ENCODE results near the gene CYP3A4. TPM values are rescaled to one million over a fixed set of nuclear protein-coding genes. Genes with fewer than 3 reads are reported as not detected.
"Not testable (repeated sequence)": the region's sequence is repeated elsewhere in the genome, so short reads cannot be mapped to it uniquely, and the experiment has no call there.

CYP3A4 gene
- total RNA-seq, 1 experiment from 2014 or later: not detected

DNA sequence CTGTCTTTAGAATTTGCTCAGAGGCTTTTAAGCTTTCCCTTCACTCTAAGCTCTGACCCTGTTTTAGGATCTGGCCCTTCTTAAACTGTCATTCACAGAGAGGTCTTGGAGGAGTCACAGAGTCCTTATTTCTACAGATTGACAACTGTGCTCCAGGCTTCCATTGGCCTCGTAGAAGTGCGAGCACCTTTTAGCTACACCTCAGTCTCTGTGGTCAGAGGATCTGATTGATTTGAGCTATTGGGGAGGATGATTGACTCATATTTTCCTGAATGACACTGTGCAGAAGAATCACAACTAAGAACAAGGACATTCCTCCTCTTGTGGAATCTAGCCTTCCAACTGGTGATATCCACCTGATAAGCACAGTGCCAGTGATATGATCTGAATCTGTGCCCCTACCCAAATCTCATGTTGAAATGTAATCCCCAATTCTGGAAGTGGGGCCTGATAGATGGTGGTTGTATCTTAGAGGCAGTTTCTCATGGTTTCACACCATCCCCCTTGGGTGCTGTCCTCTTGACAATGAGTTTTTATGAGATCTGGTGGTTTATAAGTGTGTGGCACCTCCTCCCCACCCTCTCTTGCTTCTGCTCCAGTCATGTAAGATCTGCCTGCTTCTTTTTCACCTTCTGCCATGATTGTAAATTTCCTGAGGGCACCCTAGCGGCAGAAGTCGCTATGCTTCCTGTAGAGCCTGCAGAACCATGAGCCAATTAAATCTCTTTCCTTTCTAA, 52.2 kb downstream of the CYP3A4 start:
- H3K4me1 ChIP-seq: no peaks in the 10 kb centered on the region
- H3K27me3 ChIP-seq: peaks cover 6% of the 10 kb centered on the region; the same call in 1 of the 2 replicates
- H3K36me3 ChIP-seq: no peaks in the 10 kb centered on the region
- H3K27ac ChIP-seq: no peak overlapping the region
- no peaks in the 10 kb centered on the region for H3K9me3 ChIP-seq (replicated peaks)
- no peak overlapping the region for H3K4me3 ChIP-seq
- no peak for DNase-seq

DNA sequence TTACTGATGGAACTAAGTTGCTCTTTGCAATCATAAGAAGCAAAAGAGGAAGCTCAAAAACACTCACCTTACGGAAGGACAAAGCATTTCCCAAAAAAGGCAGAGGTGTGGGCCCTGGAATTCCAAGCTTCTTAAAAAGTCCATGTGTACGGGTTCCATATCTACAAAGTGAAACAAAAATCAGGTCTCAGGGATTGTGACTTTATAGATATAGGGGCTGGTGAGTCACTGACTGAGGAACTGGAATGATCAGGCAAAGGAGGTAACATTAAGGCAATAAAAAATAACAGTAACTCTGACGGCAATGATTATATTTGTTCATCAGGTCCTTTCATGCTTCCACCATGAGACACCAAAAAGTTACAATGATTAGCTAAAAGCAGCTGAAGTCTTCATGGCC, 53.0 kb downstream of the CYP3A4 start:
- Histone ChIP-seq H3K9me3 (replicated peaks) (no peaks in the 10 kb centered on the region), H3K27me3 (peaks cover 6% of the 10 kb centered on the region; the same call in 1 of the 2 replicates), H3K4me1 (no peaks in the 10 kb centered on the region), H3K4me3 (no peak overlapping the region), H3K36me3 (no peaks in the 10 kb centered on the region), H3K27ac (no peak overlapping the region)
- no peak for DNase-seq

DNA sequence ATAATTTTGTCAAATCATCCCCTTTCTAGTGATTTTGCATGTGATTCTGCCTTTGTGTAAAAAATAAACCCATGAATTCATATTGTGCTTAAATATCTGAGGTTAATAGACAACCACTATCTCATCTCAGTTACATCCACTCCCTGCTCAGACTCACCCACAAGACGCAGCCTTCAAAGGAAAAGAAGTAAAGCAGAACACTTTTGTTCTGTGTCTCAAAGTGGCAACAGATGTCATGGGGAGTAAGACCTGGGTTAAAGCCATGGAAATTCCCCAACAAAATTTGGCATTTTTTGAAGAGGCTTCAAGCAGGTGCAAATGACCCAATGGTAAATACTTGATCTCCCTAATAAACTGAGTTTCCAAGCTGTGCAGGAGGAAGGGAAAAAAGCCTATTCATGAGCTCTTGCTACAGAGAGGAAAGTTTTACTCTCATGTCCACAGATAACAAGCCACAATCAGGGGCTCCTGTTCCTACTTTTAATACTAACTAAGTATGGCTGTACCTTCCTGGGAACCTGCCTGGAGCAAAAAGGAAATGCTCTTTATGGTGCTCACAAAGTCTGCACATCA, 53.7 kb downstream of the CYP3A4 start:
- no peak for DNase-seq
- Histone ChIP-seq H3K27me3 (peaks cover 6% of the 10 kb centered on the region; the same call in 1 of the 2 replicates), H3K4me3 (no peak overlapping the region), H3K9me3 (replicated peaks) (no peaks in the 10 kb centered on the region), H3K4me1 (no peaks in the 10 kb centered on the region), H3K27ac (no peak overlapping the region), H3K36me3 (no peaks in the 10 kb centered on the region)

DNA sequence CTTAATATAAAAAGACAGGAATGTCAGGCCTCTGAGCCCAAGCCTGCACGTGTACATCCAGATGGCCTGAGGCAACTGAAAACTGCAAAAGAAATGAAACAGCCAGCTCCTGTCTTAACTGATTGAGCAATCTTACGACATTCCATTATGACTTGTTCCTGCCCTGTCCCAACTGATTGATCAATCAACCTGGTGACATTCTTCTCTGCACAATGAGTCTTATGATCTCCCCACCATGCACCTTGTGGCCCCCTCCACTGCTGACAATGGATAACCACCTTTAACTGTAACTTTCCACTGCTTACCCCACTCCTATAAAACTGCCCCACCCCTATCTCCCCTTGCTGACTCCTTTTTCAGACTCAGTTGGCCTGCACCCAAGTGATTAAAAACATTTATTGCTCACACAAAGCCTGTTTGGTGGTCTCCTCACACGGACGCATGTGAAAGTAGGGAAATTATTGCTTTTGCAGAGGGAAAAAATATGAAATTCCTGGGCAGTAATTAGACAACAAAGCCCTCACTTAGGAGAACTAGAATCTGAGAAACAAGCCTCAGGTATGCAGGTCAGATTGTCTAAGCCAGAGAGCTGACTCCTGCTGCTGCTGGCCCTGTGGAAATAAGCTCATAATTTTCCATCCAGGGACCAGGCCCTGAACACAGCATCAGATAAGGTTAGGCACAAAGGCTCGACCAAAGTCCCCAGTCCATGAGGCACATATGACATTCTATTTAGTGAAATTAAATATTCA, 54.3 kb downstream of the CYP3A4 start:
- no peak for DNase-seq
- no peak overlapping the region for H3K27ac ChIP-seq
- peaks cover 6% of the 10 kb centered on the region; the same call in 1 of the 2 replicates for H3K27me3 ChIP-seq
- no peaks in the 10 kb centered on the region for H3K4me1 ChIP-seq
- no peak overlapping the region for H3K4me3 ChIP-seq
- H3K36me3 ChIP-seq: no peaks in the 10 kb centered on the region
- no peaks in the 10 kb centered on the region for H3K9me3 ChIP-seq (replicated peaks)

DNA sequence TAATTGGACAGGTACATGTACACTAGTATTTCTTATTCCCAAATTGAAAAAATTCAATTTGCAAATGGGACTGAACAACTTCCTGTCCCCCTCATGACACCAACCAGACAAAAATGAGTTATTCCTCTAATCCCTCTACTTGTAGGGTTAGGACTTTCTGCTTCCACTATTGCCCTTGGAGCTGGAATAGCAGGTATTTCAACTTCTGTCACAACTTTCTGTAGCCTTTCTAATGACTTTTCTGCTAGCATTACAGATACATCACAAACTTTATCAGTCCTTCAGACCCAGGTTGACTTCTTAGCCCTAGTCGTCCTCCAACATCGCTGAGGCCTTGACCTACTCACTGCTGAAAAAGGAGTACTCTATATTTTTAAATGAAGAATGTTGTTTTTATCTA, 55.4 kb downstream of the CYP3A4 start:
- H3K27me3 ChIP-seq: peaks cover 2% of the 10 kb centered on the region; the same call in 1 of the 2 replicates
- no peaks in the 10 kb centered on the region for H3K4me1 ChIP-seq

DNA sequence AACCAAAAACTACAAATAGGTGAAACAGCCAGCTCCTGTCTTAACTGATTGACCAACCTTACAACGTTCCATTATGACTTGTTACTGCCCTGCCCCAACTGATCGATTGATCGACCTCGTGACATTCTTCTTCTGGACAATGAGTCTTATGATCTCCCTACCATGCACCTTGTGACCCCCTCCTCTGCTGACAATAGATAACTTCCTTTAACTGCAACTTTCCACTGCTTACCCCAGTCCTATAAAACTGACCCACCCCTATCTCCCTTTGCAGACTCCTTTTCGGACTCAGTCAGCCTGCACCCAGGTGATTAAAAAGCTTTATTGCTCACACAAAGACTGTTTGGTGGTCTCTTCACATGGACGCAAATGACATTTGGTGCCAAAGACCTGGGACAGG, 60.8 kb downstream of the CYP3A4 start:
- not testable (repeated sequence) for H3K9me3 ChIP-seq (replicated peaks); H3K27ac ChIP-seq; H3K36me3 ChIP-seq; DNase-seq; H3K4me1 ChIP-seq; H3K27me3 ChIP-seq; H3K4me3 ChIP-seq

More for the DNA sequence above, 55.4 kb downstream of the CYP3A4 start:
- Histone ChIP-seq H3K9me3 (replicated peaks) (no peaks in the 10 kb centered on the region), H3K4me3 (no peak overlapping the region), H3K27ac (no peak overlapping the region), H3K36me3 (no peaks in the 10 kb centered on the region)
- DNase-seq: no peak

DNA sequence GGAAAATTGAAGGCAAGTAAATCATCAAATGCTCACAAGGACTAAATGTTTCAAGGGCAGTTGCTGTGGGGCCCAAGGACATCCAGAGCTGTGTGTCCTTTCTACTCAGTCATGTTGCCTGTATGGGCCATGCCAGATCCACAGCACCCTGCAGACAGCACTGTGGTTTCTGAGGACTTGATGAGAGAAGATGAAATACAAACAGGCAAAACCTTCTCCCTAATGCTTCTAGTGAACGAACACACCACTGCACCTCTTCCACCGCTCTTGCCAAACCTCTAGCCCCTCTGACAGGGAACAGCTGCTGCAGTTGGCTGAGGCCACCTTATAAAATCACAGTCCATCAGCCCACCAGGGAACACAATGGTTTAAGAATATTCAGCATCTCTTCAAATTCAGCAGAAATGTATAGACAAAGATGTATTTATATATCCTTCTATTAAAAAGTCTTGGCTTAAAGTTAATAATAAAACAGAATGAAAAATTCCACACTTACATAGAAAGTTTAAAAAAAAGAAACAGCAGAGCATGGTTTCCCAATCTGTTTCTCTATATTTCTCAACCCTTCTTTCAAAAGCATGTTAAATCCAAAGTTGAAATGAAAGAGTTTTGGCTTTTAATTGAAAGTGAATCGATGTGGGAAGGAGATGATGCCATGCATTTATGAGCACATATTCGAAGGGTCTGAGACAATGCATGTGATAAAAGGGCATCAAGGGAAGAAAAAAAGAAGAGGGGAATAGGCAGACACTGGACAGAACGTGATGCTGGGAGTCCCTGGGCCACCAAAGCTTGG, 63.0 kb downstream of the CYP3A4 start:
- no peaks in the 10 kb centered on the region; the same call in 1 of the 2 replicates for H3K9me3 ChIP-seq (replicated peaks)
- no peak overlapping the region for H3K4me3 ChIP-seq
- no peaks in the 10 kb centered on the region for H3K27me3 ChIP-seq
- no peaks in the 10 kb centered on the region for H3K36me3 ChIP-seq
- H3K4me1 ChIP-seq: no peaks in the 10 kb centered on the region
- no peak overlapping the region for H3K27ac ChIP-seq
- no peak for DNase-seq

DNA sequence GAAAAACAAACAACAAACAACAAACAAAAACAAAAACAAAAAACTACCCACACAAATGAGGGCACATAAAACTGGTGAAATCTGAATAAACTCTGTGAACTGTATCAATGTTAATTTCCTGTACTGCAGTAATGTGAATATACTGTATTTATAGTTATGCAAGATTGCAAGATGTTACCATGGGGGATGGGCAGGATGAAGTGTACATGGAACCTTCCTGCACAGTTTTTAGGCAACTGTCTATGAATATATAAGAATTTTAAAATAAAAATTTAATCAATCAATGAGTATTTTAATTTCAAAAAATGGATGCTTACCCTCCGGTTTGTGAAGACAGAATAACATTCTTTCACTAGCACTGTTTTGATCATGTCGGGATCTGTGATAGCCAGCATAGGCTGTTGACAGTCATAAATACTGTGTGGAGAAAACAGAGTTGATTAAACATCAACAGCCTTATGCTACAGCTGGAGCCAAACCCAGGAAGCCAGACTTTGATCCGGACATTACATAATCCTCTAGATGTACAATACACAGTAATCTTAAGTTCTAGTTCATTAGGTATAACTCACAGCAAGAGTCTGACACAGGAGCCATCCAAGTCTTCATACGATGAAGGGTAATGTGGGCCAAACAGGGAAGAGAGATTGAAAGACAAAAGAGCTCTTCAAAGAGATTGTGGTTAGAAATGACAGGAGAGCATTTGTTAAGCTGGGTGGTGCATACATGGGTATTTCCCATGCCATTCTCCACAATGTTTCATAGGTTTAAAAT, 63.8 kb downstream of the CYP3A4 start:
- no peak for DNase-seq
- H3K36me3 ChIP-seq: no peaks in the 10 kb centered on the region
- no peaks in the 10 kb centered on the region for H3K27me3 ChIP-seq
- H3K27ac ChIP-seq: no peak overlapping the region
- H3K4me3 ChIP-seq: no peak overlapping the region
- H3K9me3 ChIP-seq (replicated peaks): peaks cover under 1% of the 10 kb centered on the region
- no peaks in the 10 kb centered on the region for H3K4me1 ChIP-seq

DNA sequence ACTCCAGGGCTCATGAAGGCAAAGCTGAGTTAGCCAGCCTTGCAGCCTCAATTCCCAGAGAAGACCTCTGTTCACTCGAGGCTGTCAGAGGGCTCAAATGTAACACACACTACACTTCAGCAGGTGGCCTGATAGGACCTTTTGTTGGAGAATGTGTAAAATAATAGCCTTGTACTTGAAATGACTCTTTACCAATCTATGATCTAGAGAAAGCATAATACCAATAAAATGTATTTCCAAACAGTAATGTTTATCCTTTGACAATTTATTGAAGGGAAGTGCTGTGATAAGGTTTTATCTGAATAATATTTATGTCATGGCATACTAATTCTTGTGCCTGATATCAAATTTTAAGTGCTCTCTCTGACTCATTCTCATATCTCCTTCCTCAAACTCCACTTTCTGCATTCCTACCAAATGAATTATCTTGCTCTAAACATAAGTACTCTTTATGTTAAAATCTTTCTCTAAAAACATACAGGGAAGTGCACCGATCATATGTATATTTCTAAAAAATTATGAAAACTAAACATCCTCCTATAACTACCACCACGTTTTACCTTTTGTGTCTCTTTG, 69.9 kb downstream of the CYP3A4 start:
- H3K27me3 ChIP-seq: no peaks in the 10 kb centered on the region
- H3K36me3 ChIP-seq: no peaks in the 10 kb centered on the region
- no peak overlapping the region for H3K4me3 ChIP-seq
- H3K27ac ChIP-seq: no peak overlapping the region
- DNase-seq: no peak
- H3K4me1 ChIP-seq: no peaks in the 10 kb centered on the region
- H3K9me3 ChIP-seq (replicated peaks): peaks cover 3% of the 10 kb centered on the region

DNA sequence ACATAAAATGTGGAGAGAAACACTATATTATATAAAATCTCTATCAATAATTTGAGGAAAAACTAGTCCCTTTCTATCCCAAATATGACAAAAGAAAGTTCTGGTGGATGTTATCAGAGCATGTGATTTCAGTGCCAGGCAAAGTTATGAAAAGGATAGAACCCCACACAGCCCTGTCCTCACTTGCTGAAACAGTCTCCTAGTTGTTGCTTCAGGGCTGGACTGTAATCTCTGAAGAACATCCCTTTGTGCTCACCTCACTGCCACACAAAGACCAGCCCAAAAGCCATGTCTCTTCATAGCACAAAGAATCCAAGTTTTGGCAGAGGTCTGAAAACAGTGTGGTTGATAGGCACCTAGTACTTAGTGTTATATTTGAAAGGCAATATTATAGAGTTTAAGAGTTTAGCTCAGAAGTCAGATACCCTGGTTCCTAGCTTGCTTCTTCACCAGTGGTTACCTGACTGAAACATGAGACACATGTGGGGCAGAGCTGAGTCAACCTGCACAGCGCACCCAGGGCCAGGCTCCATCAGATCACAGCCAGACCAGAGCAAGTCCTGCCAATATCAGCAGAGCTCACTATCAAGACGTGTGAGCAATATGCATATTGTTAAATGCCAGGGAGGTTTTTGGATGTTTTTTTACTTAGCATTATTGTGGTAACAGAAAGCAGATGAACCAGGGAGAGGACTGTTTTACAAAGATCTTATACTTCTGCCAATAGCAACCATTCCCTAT, 74.0 kb downstream of the CYP3A4 start:
- no peak for DNase-seq
- H3K9me3 ChIP-seq (replicated peaks): peaks cover 11% of the 10 kb centered on the region
- H3K27ac ChIP-seq: no peak overlapping the region
- no peaks in the 10 kb centered on the region for H3K4me1 ChIP-seq
- no peak overlapping the region for H3K4me3 ChIP-seq
- no peaks in the 10 kb centered on the region for H3K27me3 ChIP-seq
- H3K36me3 ChIP-seq: no peaks in the 10 kb centered on the region

DNA sequence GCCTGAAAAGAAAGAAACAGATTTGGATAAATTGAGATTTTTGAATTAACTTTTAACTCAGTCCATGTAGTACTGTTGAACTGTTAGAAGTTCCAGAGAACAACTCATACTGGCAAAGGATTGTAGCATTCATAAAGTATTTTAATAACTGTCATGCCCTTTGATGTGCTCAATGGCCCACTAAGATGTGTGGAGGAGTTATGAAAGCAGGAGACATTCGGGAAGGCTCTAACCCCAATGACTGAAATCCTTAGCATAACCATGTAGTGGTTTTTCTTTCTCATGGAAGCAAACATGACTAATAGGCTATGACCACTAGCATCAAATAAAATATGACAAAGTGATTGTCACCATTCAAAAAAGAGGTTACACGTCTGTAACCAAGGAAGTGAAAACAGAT, 74.7 kb downstream of the CYP3A4 start:
- H3K27me3 ChIP-seq: no peaks in the 10 kb centered on the region
- no peak for DNase-seq

DNA sequence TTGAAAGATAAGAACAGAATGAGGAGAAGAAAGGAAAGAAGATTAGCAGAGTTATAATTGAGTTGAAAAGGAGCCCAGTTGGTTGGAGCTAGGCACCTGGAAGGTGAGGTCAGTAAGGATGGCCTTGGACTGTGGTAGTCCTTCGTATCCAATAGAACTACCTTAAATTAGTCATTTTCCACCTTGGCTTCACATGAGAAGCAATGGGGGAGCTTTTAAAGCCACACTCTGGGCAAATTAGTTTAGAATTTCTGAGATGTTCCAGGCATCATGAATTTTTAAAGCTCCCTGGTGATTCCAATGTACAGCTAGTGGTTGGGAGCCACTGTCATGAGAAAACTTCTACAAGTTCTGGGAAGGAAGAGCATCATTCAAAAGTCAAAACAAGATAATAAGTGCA, 76.9 kb downstream of the CYP3A4 start:
- H3K4me3 ChIP-seq: no peak overlapping the region
- no peak for DNase-seq
- H3K9me3 ChIP-seq (replicated peaks): peaks cover 9% of the 10 kb centered on the region

More for the DNA sequence above, 74.7 kb downstream of the CYP3A4 start:
- no peak overlapping the region for H3K27ac ChIP-seq
- H3K9me3 ChIP-seq (replicated peaks): peaks cover 9% of the 10 kb centered on the region
- no peak overlapping the region for H3K4me3 ChIP-seq
- H3K4me1 ChIP-seq: no peaks in the 10 kb centered on the region
- no peaks in the 10 kb centered on the region for H3K36me3 ChIP-seq

More for the DNA sequence above, 76.9 kb downstream of the CYP3A4 start:
- Histone ChIP-seq H3K27me3 (no peaks in the 10 kb centered on the region), H3K27ac (no peak overlapping the region), H3K36me3 (no peaks in the 10 kb centered on the region), H3K4me1 (no peaks in the 10 kb centered on the region)
